Breast epithelium (tissue), 3 donors: ENCODE data around the gene ALKBH4.

Source experiments
- CTCF ChIP-seq, 3 donors: fragments of 450-650 bp; IDR thresholded peaks; one replicate each; pipeline ENCODE4 v1.5.1; 2016 to 2017; ENCODE audit warnings: antibody characterized with exemption in 3 of 3, mild to moderate bottlenecking in 3 of 3, moderate library complexity in 3 of 3
- POLR2A ChIP-seq: fragments of 450-650 bp; IDR thresholded peaks from one replicate; pipeline ENCODE4 v1.6.1; 2016; ENCODE audit warnings: antibody characterized with exemption, mild to moderate bottlenecking, moderate library complexity

DNA sequence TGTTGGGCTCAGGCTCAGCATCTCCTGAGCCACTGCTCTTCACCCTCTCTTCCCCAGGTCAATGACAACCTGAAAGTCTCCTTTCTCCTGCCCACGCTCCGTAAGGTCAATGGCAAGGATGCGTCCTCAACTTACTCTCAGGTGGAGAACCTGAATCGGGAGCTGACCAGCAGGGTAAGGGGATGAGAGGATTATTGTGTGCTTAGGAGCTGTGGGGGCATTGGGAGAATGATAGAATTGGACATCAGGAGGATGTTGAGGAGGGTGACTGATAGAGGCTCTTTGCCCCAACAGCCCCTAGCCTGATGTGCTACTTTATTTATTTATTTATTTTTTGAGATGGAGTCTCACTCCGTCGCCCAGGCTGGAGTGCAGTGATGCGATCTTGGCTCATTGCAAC is 1.4 kb upstream of the ALKBH4 start:
- no peak for TF ChIP-seq CTCF (IDR thresholded peaks at IDR 0.05)
- TF ChIP-seq POLR2A, result no peak
